Glomerular endothelial cell (primary cell): ENCODE data around the gene UCMA. TPM values are rescaled to one million over a fixed set of nuclear protein-coding genes. Genes with fewer than 3 reads are reported as not detected.

Experiments
- DNase-seq: peaks from one replicate; pipeline ENCODE4 v3.0.0-alpha.2; 2011; ENCODE audit warnings: low read depth, low spot score; ENCODE audit errors: extremely low read depth
- total RNA-seq: library from RNA; depleted of rRNA; stranded (reverse); fragments of >200 nt; gene quantifications from 2 replicates; pipeline ENCODE4 v1.2.3, GENCODE V29; 2015

UCMA gene
- total RNA-seq, 1 donor from 2014 or later: not detected

- DNase-seq: no peak
Measured at GRCh38 chr10:13189961-13190360, 44.2 kb downstream of the UCMA start.

GRCh38 chr10:13188593-13188992 lies 45.6 kb downstream of the UCMA start:
- no peak for DNase-seq

DNA sequence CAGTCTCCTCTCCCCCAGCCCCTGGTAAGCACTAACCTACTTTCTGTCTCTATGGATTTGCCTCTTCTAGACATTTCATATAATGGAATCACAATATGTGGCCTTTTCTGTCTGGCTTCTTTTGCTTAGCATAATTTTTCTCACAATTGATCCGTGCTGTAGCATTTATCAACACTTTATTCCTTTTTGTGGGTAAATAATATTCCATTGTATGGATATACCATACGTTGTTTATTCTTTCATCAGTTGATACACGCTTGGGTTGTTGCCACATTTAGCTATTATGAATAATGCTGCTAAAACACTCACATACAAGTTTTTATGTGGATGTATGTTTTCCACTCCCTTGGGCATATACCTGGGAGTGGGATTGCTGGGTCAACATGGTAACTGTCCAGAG lies 47.0 kb downstream of the UCMA start:
- no peak for DNase-seq

DNA sequence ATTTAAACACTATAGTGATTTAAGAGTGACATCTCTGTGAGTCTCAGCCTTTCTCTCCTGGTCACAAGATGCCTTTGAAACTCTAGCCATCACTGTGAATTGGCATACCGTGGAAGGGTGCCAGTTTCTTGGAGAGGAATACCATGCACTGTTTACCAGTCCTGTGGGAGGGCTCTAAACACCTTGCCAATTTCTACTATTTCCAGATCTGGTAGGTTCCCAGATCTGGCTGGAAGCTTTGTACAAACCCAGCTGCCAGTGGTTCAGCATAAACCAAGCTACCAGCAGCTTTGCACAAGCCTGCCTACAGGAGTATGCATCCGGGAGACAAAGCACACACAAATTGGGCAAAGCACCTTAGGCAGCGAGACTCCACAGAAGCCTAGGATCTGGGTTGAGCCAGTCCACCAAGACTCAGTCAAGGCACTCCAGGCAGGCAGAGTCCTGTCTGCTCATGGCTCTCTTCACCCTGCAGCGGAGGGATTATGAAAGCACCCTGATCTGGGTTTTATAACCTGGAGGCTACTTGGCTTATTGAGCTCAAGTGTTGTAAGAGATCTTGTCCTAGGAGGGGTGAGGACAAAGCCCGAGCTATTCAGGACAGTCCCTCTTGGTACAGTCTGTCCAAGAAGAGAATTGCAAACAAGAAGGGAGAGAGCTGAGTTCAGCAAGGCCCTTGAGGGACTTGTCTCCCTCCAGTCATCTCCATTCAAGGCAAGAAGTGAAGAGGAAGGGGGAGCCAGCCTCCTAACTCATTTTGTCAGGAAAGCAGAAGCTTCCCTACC lies 49.3 kb downstream of the UCMA start:
- DNase-seq: no peak

DNA sequence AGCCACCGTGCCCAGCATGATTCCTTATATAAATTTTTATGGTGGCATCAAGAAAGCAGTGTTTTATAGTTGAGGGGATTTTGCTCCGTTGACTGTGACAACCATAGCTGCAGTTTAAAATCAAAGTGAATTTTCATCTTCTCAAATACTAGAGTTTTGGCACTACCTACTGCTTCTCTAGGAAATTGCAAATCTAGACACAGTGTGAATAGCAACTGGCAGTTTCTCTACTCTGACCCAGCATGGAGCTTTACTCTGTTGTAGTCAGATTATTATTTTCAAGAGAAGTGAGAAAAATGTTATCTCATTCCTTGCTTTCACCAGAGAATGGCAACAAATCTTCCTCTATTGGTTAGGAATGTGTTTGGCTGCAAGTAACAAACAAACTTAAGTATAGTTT lies 49.9 kb downstream of the UCMA start:
- no peak for DNase-seq

- no peak for DNase-seq
Measured at GRCh38 chr10:13183625-13184024, 50.5 kb downstream of the UCMA start.

DNA sequence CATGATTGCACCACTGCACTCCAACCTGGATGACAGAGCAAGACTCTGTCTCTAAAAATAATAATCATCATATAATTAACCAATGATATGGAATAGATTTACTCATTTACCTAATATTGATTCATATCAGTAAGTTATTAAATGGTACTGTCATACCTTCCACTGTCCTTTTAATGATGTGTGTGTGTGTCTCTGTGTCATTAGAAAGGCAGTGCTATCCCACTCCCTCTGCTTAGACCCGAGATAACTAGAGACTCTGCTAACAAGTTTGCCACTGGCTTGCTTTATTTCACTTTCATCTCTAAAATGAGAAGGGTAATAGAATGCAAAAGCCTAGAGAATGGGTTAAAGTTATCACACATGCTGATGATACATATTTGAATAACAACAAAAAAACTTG lies 51.8 kb downstream of the UCMA start:
- no peak for DNase-seq

DNA sequence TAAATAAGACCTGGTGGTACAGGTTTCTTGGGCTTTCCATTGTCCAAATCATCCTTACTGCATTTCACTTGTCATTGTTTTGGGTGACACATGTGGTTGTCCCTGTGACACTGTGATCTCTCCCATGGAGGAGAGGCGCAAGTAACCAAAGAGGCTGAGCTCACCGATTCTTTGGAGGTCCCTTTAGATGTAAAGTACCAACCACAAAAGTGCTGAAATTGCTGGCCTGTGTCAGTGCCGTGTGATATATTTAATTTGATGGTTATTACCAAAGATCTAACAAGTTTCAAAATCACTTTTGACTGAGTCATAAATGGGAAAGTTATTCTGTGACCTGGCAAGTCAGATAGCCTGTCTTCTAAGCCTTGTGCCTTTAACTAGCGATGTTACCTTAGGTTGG lies 53.4 kb downstream of the UCMA start:
- no peak for DNase-seq

- DNase-seq: no peak
Measured at GRCh38 chr10:13173616-13174015, 60.6 kb downstream of the UCMA start.

Other genes with a start within 250 kb of the UCMA start
- 1.2 and 1.8 TPM in 2 replicates for gene CCDC3, start 232.7 kb downstream of the UCMA start, total RNA-seq
- 114 and 126 TPM in 2 replicates for gene OPTN, start 134.2 kb downstream of the UCMA start, total RNA-seq
- 2.9 and 13.2 TPM in 2 replicates for gene MCM10, start 72.8 kb downstream of the UCMA start, total RNA-seq
- 17.1 and 17.2 TPM in 2 replicates for gene PHYH, start 65.7 kb upstream of the UCMA start, total RNA-seq
- 43.7 and 45.8 TPM in 2 replicates for gene SEPHS1, start 113.9 kb upstream of the UCMA start, total RNA-seq